Stimulated activated effector memory CD8-positive, alpha-beta T cell treated with anti-CD3 and anti-CD28 coated beads, Interleukin-12 subunit alpha, Interleukin-12 subunit beta, amount 100 ng/mL, for 72 hours (primary cell): ENCODE measurements around the gene ASPA.

ENCODE experiments used
- ATAC-seq: fragments of 150-1000 bp; cut with Tn5 transposase; 2 replicates; pipeline ENCODE4 v1.10.0; 2021
- DNase-seq, 2 donors: peaks; one replicate each; pipeline ENCODE4 v3.0.0; 2021 to 2022; ENCODE audit warnings: low spot score in 2 of 2
- H3K27ac Mint-ChIP-seq: one replicate; pipeline ENCODE4 v1.8.0; 2022; ENCODE audit warnings: mild to moderate bottlenecking, mixed read lengths
- H3K36me3 Mint-ChIP-seq: one replicate; pipeline ENCODE4 v1.8.0; 2022; ENCODE audit warnings: mild to moderate bottlenecking, mixed read lengths
- H3K4me1 Mint-ChIP-seq: one replicate; pipeline ENCODE4 v1.8.0; 2022; ENCODE audit warnings: mixed read lengths
- H3K4me3 Mint-ChIP-seq: one replicate; pipeline ENCODE4 v1.8.0; 2022; ENCODE audit warnings: mild to moderate bottlenecking, mixed read lengths
- H3K9me3 Mint-ChIP-seq: one replicate; pipeline ENCODE4 v1.8.0; 2022; ENCODE audit warnings: mixed read lengths

The ASPA gene

DNA sequence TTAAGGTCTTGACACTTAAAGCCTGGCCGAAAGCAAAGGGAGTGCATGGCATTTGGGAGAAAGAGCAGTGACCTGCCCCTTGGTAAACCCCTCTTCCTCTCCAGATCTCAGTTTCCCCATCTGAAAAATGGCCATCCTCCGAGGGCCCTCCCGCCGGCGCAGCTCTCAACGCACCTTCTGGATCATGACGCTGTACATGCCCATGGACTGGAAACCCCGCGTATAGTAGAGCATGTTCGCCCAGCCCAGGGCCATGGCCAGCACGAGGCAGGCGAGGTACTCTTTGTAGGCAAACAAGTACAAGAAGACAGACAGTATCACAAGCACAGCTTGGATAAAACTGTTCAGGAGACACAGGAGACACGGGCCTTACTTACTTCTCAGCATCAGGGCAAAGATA is 48.2 kb downstream of the ASPA start:
- Mint-ChIP-seq H3K4me1 (no peaks in the 10 kb centered on the region), H3K4me3 (no peak overlapping the region), H3K9me3 (no peaks in the 10 kb centered on the region), H3K27ac (no peak overlapping the region), H3K36me3 (no peaks in the 10 kb centered on the region)
- no peak for DNase-seq
- ATAC-seq = no peak

DNA sequence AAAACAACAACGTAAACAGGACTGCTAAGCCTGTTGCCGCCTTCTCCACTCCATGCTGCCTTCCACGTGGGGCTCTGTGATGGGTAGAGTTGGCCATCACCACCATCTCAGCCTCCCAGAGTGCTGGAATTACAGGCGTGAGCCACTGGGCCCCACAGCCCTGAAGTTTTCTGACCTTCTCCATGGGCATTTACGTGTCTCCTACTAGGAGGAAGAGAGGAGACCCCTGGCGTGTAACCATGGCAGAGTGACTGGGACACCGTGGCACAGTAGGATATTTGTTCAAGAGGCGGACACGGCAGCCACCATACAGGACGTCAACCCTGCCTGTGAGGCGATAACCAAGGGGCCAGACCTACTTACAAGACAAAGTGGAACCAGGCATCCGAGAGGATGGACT is 50.7 kb downstream of the ASPA start:
- H3K4me1 Mint-ChIP-seq = no peaks in the 10 kb centered on the region
- H3K27ac Mint-ChIP-seq = no peak overlapping the region
- H3K4me3 Mint-ChIP-seq = no peak overlapping the region
- ATAC-seq (no peak), DNase-seq (no peak)
- H3K9me3 Mint-ChIP-seq = no peaks in the 10 kb centered on the region
- H3K36me3 Mint-ChIP-seq = no peaks in the 10 kb centered on the region

DNA sequence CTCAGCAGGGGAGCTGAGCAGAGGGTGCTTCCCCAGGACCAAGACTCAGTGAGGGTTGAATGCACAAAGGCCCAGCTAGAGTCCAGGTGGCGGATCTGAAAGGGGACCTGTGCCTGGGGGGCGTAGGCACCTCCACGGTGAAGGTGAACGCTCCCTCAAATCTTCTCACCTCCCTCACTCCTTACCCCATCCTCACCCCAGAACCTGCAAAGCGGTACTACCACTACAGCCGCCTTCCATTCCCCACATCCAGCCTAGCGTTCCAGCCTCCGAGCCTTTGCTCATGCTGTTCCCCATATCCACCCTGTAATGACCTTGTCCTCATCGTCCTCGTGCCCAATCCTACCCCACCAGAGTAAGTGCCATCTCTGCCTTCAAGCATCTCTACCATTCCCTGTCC is 51.2 kb downstream of the ASPA start:
- DNase-seq (no peak), ATAC-seq (no peak)
- Mint-ChIP-seq H3K9me3 (no peaks in the 10 kb centered on the region), H3K4me3 (no peak overlapping the region), H3K36me3 (no peaks in the 10 kb centered on the region), H3K4me1 (no peaks in the 10 kb centered on the region), H3K27ac (no peak overlapping the region)

DNA sequence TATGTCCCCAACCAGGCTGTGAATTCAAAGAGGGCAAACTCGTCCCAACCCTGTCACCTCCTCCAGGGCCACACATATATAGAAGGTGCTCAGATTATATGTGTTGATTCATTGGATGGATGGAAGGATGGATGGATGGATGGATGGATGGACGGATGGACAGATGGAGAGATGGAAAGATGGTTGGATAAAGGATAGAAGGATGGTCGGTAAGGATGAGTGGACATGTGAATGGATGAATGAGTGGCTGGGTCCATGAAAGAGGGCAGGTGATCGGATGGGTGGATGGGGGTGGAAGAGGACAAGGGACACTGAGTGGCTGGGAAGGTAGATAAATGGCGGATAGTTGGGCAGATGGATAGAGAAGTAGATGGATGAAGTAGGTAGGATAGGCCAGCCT is 51.7 kb downstream of the ASPA start:
- Mint-ChIP-seq H3K36me3 (no peaks in the 10 kb centered on the region), H3K4me1 (no peaks in the 10 kb centered on the region), H3K4me3 (no peak overlapping the region), H3K27ac (no peak overlapping the region), H3K9me3 (no peaks in the 10 kb centered on the region)
- DNase-seq = no peak
- ATAC-seq = no peak

DNA sequence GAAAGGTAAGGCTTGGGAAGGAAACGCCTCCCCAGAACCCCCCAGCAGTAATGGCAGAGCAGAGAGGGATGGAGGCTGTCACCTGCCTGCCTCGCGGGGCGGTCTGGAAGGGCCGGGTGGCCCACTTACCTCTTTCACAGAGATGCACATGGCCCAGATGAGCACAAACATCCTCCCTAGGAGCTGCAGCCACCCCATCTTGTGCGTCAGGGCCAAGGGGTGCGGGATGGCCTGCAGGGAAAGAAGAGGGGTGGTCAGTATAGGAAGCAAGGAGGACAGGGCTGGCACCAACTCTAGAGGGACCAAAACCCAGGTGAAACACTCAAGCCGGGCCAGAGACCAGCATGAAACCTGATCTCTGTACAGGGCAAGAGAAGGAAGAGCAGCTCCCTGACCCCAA is 52.1 kb downstream of the ASPA start:
- Mint-ChIP-seq H3K4me1 (no peaks in the 10 kb centered on the region), H3K36me3 (no peaks in the 10 kb centered on the region), H3K9me3 (no peaks in the 10 kb centered on the region), H3K27ac (no peak overlapping the region), H3K4me3 (no peak overlapping the region)
- DNase-seq (no peak), ATAC-seq (no peak)

DNA sequence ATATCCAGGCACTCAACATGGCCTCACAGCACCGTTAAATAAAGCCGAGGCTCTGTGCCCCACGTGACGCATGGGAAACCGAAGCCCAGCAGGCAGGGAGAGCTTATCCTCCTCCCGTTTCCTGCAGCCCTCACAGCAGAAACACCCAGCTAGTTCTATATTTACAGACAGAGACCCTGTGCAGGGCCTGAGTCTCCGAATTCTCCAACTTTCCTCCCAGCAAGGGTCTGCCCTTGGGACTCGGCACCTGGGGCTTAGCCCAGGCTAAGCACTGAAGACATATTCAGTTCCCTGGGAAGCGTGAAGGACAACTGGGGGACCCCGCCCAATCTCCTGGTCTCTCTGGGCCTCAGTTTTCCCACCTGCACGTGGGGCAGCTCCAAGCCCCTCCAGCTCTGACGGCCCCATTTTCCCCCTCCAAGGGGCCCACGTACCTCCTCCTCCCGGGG is 52.6 kb downstream of the ASPA start:
- Mint-ChIP-seq H3K36me3 (no peaks in the 10 kb centered on the region), H3K9me3 (no peaks in the 10 kb centered on the region), H3K4me1 (no peaks in the 10 kb centered on the region), H3K4me3 (no peak overlapping the region), H3K27ac (no peak overlapping the region)
- no peak for ATAC-seq
- DNase-seq = no peak

DNA sequence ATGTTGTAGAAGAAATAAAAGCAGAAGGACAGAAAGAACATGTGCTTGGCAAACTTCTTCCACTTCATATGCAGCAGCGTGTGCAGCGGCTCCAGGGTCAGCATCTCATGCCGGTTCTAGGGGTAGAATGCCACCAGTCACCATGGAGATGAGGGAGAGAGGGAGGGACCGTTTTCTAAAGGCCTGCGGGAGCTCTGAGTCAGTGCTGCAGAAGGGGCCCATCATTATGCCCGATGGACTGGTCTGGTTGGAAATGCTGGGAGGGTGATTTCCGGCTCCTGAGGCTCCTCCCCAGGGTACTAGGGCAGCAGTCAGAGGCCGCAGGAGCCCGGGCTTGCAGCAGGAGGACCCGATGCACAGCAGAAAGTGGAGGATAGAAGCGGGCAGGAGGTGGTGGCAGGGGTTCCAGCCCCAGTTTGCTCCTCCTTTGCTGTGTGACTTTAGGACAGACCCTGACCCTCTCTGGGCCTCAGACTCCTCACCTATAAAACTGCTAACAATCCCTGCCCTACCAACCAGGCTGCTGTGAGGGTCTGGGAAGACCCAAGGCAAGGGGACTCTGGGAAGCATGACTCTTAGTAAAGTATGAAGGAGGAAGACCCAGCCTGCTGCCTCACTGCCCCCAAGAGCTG is 53.2 kb downstream of the ASPA start:
- no peak overlapping the region for H3K4me3 Mint-ChIP-seq

DNA sequence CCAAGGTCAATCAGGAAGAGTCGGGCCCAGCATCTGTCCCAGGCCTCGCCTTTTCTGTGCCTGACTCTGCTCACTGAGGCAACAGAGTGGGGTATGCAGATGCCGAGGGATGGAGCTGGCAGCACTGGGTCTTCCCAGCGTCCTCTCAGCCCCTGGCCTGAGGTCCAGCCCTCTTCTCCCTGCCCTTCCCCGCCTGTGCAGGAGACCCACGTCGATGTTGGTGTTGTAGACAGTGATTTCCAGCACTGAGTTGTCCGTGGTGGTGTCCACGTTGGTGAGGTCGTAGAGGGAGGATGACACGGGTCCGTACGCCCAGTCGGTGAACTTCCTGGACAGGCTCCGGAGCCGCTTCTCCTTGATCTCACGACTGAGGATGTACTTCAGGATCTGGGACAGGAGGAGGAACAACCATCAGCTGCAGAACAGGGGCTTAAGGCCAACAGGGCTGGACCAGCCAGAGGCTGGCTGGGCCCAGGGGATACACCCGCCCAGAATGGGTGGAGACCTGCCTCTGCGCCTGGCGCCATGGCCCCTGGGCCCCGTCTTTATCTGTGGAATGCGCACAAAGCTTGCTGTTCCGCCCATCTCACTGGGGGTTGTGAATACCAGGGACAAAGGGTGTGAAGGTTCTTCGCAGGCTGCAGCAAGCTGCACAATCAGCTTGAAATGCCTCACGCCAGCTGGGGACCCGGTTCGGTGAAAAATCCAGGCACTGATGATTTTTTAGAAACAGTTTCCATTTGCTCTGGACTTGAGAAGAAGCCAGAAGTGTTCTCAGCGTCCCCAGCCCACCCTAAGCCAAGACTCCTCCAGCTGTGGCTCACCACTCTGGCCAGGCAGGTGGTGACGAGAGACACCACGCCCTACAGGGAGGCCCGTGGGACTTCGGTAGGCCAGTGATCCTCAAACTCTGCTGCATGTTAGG is 54.3 kb downstream of the ASPA start:
- Mint-ChIP-seq H3K4me1 (peaks cover 6% of the 10 kb centered on the region), H3K27ac (no peak overlapping the region), H3K36me3 (no peaks in the 10 kb centered on the region), H3K4me3 (no peak overlapping the region), H3K9me3 (no peaks in the 10 kb centered on the region)
- ATAC-seq = no peak
- DNase-seq = no peak

More for the DNA sequence above, 53.2 kb downstream of the ASPA start:
- ATAC-seq = no peak
- no peaks in the 10 kb centered on the region for H3K36me3 Mint-ChIP-seq
- no peak for DNase-seq
- H3K27ac Mint-ChIP-seq = no peak overlapping the region
- no peaks in the 10 kb centered on the region for H3K4me1 Mint-ChIP-seq
- H3K9me3 Mint-ChIP-seq = no peaks in the 10 kb centered on the region

DNA sequence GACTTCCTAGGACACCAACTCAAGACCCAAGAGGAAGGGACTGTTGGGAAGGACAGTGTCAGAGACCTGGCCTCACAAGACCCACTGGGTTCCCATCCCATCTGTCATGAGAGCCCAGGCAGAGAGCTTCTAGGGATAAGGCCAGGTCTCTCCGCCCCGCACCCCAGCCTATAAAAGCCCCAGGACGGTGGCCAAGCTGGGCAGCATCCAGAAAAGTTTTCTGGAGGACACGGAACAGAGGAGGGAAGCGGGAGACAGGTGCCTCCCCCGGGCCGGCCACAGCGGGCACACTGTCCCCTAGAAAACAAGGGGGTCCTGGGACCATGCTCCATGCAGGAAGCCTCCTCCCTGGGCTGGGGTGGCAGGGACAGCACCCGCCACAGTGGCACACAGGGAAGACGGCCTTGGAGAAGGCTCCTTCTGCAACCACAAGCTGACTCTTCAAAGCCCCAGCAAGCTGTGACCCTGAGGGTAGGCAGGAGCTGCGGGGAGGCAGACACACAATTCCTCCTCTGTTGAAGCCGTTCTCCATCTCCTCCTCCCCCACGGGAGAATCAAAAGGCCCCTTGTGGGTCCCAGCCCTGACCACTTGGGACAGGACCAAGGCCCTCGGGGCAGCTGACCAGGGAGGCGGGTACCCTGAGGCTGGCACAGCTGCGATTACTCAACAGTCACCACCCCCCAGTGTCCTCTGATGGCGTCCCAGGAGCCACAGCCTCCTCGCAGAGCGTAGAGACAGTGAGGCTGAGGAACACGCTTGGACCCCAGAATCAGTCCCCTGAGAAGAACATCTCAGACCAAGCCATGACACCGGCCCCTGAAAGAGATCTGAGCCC is 55.7 kb downstream of the ASPA start:
- Mint-ChIP-seq H3K9me3 (no peaks in the 10 kb centered on the region), H3K4me1 (peaks cover 13% of the 10 kb centered on the region), H3K4me3 (no peak overlapping the region), H3K27ac (no peak overlapping the region), H3K36me3 (no peaks in the 10 kb centered on the region)
- DNase-seq = no peak
- ATAC-seq = no peak

DNA sequence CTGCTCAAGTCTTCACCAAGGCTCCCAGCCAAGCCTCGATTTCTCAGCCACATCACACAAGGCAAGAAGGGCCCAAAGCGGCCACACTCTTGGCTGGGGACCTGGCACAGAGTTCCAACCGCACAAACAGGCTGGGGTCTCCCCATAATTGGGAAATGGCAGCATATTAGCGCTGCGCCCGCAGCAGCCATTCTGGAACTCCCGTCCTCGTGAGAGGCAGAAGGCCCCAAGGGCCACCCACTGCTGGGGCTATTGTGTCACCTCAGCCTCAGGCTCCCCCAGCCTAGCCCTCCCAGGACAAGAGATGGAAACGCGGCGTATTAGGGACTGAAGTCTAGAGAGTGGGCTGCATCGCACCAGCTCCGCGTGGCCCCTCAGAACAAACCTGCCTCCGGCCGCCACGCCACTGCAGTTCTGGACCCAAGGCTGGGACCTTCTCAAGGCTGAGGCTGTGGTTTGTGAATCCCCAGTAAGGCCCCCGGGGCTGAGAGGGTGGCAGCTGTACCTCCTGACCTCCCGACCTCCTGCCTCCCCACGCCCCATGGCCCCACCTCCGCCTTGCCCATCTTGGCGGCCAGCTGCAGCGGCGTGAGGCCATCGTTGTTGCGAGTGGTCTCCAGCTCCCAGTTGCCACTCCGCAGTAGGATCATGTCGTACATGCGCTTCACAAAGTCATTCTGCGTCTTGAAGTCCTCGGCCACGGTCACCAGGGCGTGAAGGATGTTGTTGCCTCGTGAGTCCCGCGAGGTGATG is 56.5 kb downstream of the ASPA start:
- no peak for DNase-seq
- H3K9me3 Mint-ChIP-seq = no peaks in the 10 kb centered on the region
- no peak overlapping the region for H3K4me3 Mint-ChIP-seq
- peaks cover 14% of the 10 kb centered on the region for H3K4me1 Mint-ChIP-seq
- H3K27ac Mint-ChIP-seq = no peak overlapping the region
- H3K36me3 Mint-ChIP-seq = no peaks in the 10 kb centered on the region
- ATAC-seq = no peak

DNA sequence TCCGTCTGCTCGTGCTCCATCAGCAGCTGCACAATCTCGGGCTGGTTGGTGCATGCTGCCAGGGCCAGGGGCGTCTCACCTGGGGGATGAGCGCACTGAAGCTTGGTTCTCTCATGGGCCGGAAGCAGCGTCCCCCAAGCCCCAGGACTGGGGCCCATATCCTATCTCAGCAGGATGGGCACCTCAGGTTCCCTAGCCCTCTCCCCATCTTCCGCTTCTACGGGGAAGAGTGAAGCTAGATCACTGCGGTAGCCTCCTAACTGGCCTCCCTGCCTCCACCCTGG is 57.0 kb downstream of the ASPA start:
- no peaks in the 10 kb centered on the region for H3K36me3 Mint-ChIP-seq
- no peak overlapping the region for H3K4me3 Mint-ChIP-seq
- no peak overlapping the region for H3K27ac Mint-ChIP-seq
- ATAC-seq (no peak), DNase-seq (no peak)
- H3K9me3 Mint-ChIP-seq = no peaks in the 10 kb centered on the region
- H3K4me1 Mint-ChIP-seq = peaks cover 14% of the 10 kb centered on the region

DNA sequence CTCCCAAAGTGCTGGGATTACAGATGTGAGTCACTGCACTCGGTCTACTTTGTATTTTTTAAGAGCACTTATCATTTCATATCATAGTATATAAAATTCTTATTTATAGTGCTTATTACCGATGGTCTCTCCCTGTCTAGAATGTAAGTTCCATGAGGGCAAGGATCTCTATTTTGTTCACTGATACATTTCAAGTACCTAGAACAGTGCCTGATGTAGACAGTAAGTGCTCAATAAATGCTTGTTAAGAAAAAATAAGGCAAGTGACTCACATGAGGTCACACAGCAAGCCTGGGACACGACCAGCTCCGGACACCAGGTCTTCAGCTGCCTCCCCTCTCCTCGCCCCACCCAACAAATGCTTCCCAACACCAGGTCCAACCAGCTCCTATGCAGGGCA is 58.0 kb downstream of the ASPA start:
- Mint-ChIP-seq H3K4me1 (peaks cover 14% of the 10 kb centered on the region), H3K27ac (no peak overlapping the region), H3K36me3 (no peaks in the 10 kb centered on the region), H3K4me3 (no peak overlapping the region), H3K9me3 (no peaks in the 10 kb centered on the region)
- no peak for ATAC-seq
- no peak for DNase-seq

DNA sequence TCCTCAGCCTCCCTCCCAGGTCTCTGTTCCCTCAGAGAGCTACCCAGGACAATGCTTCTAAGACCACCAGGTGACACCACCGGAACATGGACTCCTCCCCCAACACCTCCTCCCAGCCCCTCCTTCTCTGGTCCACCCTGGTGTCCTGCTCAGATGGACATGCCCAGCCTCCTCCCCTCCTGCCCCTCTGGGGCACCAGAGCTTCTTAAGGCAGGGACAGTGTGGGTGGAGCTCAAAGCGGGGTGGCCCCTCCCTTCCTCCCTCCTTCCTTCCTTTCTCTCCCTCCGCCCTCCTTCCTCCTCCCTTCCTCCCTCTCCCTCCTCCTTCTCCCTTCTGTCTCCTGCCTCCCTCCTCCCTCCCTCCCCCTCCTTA is 59.1 kb downstream of the ASPA start:
- Mint-ChIP-seq H3K9me3 (no peaks in the 10 kb centered on the region), H3K36me3 (no peaks in the 10 kb centered on the region), H3K4me3 (peak overlapping the region; percentile 55), H3K4me1 (peaks cover 15% of the 10 kb centered on the region), H3K27ac (no peak overlapping the region)
- DNase-seq (no peak), ATAC-seq (peak; percentile 31)

DNA sequence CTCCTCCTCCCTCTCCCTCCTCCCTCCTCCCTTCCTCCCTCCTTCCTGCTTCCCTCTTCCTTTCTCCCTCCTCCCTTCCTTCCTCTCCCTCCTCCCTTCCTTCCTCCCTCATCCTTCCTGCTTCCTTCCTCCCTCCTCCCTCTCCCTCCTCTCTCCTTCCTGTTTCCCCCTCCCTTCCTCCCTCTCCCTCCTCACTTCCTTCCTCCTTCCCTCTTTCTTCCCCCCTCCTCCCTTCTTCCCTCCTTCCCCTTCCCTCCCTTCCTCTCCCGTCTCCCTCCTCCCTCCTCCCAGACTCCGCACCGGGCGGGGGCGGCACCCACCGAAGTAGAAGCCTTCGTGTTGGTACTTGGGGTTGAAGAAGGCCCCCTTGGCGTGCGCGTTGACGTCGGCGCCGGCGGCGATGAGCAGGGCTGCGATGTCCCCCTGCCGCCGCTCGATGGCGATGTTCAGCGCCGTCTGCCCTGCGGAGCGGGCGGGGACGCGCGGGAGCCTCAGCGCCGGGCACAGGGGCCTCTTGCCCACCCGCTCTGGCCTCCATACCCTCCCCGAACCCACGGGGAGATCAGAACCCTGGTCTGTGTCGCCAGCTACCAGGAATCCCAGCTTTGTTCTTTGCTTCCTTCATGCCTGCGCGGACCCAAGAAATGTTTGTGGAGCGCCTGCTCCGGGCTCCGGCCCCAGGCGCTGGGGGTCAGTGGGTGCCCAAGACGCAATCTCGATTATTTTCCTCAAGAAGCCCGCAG is 59.6 kb downstream of the ASPA start:
- Mint-ChIP-seq H3K9me3 (no peaks in the 10 kb centered on the region), H3K4me1 (peaks cover 21% of the 10 kb centered on the region), H3K27ac (peak overlapping the region; percentile 37), H3K36me3 (no peaks in the 10 kb centered on the region), H3K4me3 (peak overlapping the region; percentile 55)
- peak; percentile 86 for ATAC-seq
- peak; percentile 62 to 71 for DNase-seq
